Endothelial cell of umbilical vein (primary cell): ENCODE measurements around the gene CTTNBP2. TPM values are rescaled to one million over a fixed set of nuclear protein-coding genes. Genes with fewer than 3 reads are reported as not detected.

Source experiments
- BruUV-seq: library from RNA; stranded (reverse); fragments of 400-500 nt; replicated peaks from 2 replicates; lab custom pipeline; 2021; lab: Mats Ljungman, UMichigan
- CTCF ChIA-PET: fragments of 300-600, 350-600 bp; sonication (Branson Sonifier 250); formaldehyde crosslinking; loops from one replicate; lab custom pipeline; 2021; ENCODE audit warnings: antibody characterized with exemption, inconsistent platforms; lab: Charles Lee
- POLR2A ChIA-PET: fragments of 300-600, 350-600 bp; sonication (Branson Sonifier 250); formaldehyde crosslinking; loops from one replicate; lab custom pipeline; 2021; ENCODE audit warnings: antibody characterized with exemption, inconsistent platforms; lab: Charles Lee
- DNase-seq: peaks from one replicate; pipeline ENCODE4 v3.0.0-alpha.2; 2011; ENCODE audit warnings: low read depth, low spot score
- FAIRE-seq: peaks from 2 replicates; lab custom pipeline; 2011; peaks lifted over from hg19 to GRCh38; lab: Jason Lieb, UNC
- H2AFZ ChIP-seq: 2 replicates; pipeline ENCODE4 v1.6.0; 2012; ENCODE audit warnings: low read depth, low read length, control low read depth, inconsistent platforms
- H3K27ac ChIP-seq: 2 replicates; pipeline ENCODE4 v1.5.1; 2011; ENCODE audit warnings: low read depth, mild to moderate bottlenecking, control low read depth, low read length, moderate library complexity; ENCODE audit not compliant: insufficient read depth
- H3K27me3 ChIP-seq, 2 experiments: 2 replicates each; pipeline versions ENCODE4 v1.6.0 to v1.6.1; 2011; ENCODE audit warnings: low read length in 2 of 2, mixed read lengths in 1 of 2; ENCODE audit not compliant: control insufficient read depth in 2 of 2, insufficient read depth in 2 of 2
- H3K36me3 ChIP-seq, 2 experiments: 2 replicates in 1 of 2; 3 replicates in 1 of 2; pipeline ENCODE4 v1.5.1; 2011; ENCODE audit warnings: low read length in 2 of 2, mild to moderate bottlenecking in 1 of 2, moderate library complexity in 1 of 2; ENCODE audit not compliant: control insufficient read depth in 2 of 2, insufficient read depth in 2 of 2; ENCODE audit errors: extremely low read depth in 1 of 2
- H3K4me1 ChIP-seq: 3 replicates; pipeline ENCODE4 v1.5.1; 2011; ENCODE audit warnings: mild to moderate bottlenecking, low read length; ENCODE audit not compliant: control insufficient read depth, insufficient read depth; ENCODE audit errors: extremely low read depth
- H3K4me2 ChIP-seq: 2 replicates; pipeline ENCODE4 v1.6.1; 2011; ENCODE audit warnings: low read length, control low read depth, mixed read lengths; ENCODE audit not compliant: insufficient read depth
- H3K4me3 ChIP-seq, 3 experiments: fragments of 200-600 bp in 1 of 3; sonication (generic), shearing (Covaris generic) in 1 of 3; replicated peaks in 1 of 3; 2 replicates each; pipeline ENCODE4 v1.5.1; 2011 to 2016; ENCODE audit warnings: control low read depth in 3 of 3, low read length in 3 of 3, mild to moderate bottlenecking in 2 of 3, inconsistent platforms in 1 of 3, low read depth in 1 of 3, moderate library complexity in 1 of 3; ENCODE audit not compliant: insufficient read depth in 1 of 3
- H3K79me2 ChIP-seq: 2 replicates; pipeline ENCODE4 v1.6.0; 2012; ENCODE audit warnings: low read length, inconsistent platforms; ENCODE audit not compliant: control insufficient read depth, insufficient read depth
- H3K9ac ChIP-seq: replicated peaks from 2 replicates; pipeline ENCODE3; 2011; ENCODE audit warnings: low read length, control low read depth; ENCODE audit not compliant: insufficient read depth; ENCODE audit errors: extremely low read depth
- H3K9me1 ChIP-seq: replicated peaks from 3 replicates; pipeline ENCODE4 v1.6.0; 2011; ENCODE audit warnings: mild to moderate bottlenecking, low read length; ENCODE audit not compliant: control insufficient read depth, insufficient read depth; ENCODE audit errors: extremely low read depth
- H3K9me3 ChIP-seq: replicated peaks from 2 replicates; pipeline ENCODE4 v1.5.1; 2012; ENCODE audit warnings: low read length, inconsistent platforms; ENCODE audit not compliant: control insufficient read depth, insufficient read depth
- H4K20me1 ChIP-seq: replicated peaks from 2 replicates; pipeline ENCODE3; 2011; ENCODE audit warnings: mild to moderate bottlenecking, low read length; ENCODE audit not compliant: control insufficient read depth, insufficient read depth; ENCODE audit errors: extremely low read depth
- EZH2 ChIP-seq: IDR thresholded peaks from 2 replicates; pipeline ENCODE4 v1.6.1; 2012; ENCODE audit warnings: borderline replicate concordance, low read depth, mild to moderate bottlenecking, moderate library complexity, low read length, inconsistent platforms; ENCODE audit not compliant: severe bottlenecking
- POLR2A ChIP-seq: IDR thresholded peaks from 2 replicates; pipeline ENCODE4 v1.6.1; 2012; ENCODE audit warnings: low read depth, mild to moderate bottlenecking, control low read depth, low read length
- POLR2AphosphoS5 ChIP-seq: IDR thresholded peaks from 2 replicates; pipeline ENCODE4 v1.6.1; 2012; ENCODE audit warnings: low read depth, mild to moderate bottlenecking, control low read depth, low read length, moderate library complexity; ENCODE audit not compliant: insufficient read depth
- dilution Hi-C: fragments of 300-500 bp; cut with MboI; formaldehyde crosslinking; loops from one replicate; pipeline ENCODE4 v1.15.0; 2019; ENCODE audit warnings: low sequenced_read_pairs; ENCODE audit not compliant: extremely low pct_ligation_motif_present
- intact Hi-C: fragments of 100-400 bp; cut with micrococcal nuclease; formaldehyde crosslinking; loops from one replicate; pipeline ENCODE4 v1.10.0; 2022
- polyA plus RNA-seq, 4 experiments: library from polyadenylated mRNA; depleted of rRNA in 3 of 4; stranded (reverse) in 3 of 4; unstranded in 1 of 4; fragments of >200 nt; gene quantifications; 2 replicates each; pipeline versions ENCODE4 v1.2.1 to v1.2.3, GENCODE V29; 2011 to 2012; ENCODE audit warnings: missing spikeins in 1 of 4
- total RNA-seq: library from RNA; stranded (reverse); gene quantifications from 2 replicates; pipeline ENCODE4 v1.2.3, GENCODE V29; 2021
- TF ChIP-seq, protein P1 (sequence below), 2 donors: IDR thresholded peaks; 1 replicate in 1 of 2; 2 replicates in 1 of 2; pipeline ENCODE4 v1.5.1; 2011; ENCODE audit warnings: low read length in 2 of 2, mild to moderate bottlenecking in 2 of 2, moderate library complexity in 2 of 2, control low read depth in 1 of 2, inconsistent platforms in 1 of 2, low read depth in 1 of 2; ENCODE audit not compliant: insufficient read depth in 1 of 2; ENCODE audit errors: extremely low read depth in 1 of 2
- TF ChIP-seq, protein P2 (sequence below): IDR thresholded peaks from 2 replicates; pipeline ENCODE4 v1.6.1; 2011; ENCODE audit not compliant: insufficient read depth, insufficient read length

CTTNBP2 gene
- total and polyA plus RNA-seq, 2 donors (not counting 3 experiments of a cell fraction or from before 2014, with no cell fraction given) = 0.08 to 0.35 TPM

DNA sequence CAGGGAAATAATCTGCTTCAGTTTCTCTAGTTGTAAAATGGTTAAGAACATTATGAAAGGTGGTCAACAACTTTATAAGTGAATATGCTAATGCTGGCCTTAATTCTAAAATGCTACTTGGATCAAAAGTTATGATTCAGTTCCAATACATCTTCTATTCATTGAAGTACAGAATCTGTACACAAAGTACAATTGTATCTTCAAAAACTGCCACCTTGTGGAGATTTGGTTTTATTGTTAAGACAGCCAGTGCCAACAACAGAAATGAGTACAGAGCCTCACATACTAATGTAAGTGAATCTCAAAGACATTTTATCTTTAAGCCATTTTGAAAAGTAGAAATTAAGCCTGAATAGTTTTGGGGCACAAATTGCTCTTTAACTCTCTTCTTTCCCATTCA, 199.4 kb downstream of the CTTNBP2 start:
- ChIA-PET CTCF (interaction anchor here (1.0 to 4.8 kb wide), 7 partner anchors 12 to 274 kb away, joined by 3 to 75 read pairs (median 6); no protein-coding TSS in a partner anchor), POLR2A (no interaction called here)
- Histone ChIP-seq H3K36me3 (no peaks in the 10 kb centered on the region), H3K4me3 (no peak overlapping the region), H3K9me3 (no peaks in the 10 kb centered on the region), H2AFZ (no peak overlapping the region), H3K27me3 (peaks cover 0 to 2% of the 10 kb centered on the region in 2 experiments), H3K79me2 (no peaks in the 10 kb centered on the region), H3K27ac (no peak overlapping the region), H3K9ac (no peak overlapping the region), H3K4me2 (no peak overlapping the region), H3K4me1 (no peaks in the 10 kb centered on the region), H4K20me1 (no peaks in the 10 kb centered on the region), H3K9me1 (no peaks in the 10 kb centered on the region)
- dilution Hi-C loops = no loop called here
- DNase-seq (peak; percentile 56), FAIRE-seq (peak; percentile 48)
- BruUV-seq = no TSS peak
- TF ChIP-seq POLR2AphosphoS5 (no peak), POLR2A (no peak), EZH2 (no peak)
- TF ChIP-seq, protein P1, sequence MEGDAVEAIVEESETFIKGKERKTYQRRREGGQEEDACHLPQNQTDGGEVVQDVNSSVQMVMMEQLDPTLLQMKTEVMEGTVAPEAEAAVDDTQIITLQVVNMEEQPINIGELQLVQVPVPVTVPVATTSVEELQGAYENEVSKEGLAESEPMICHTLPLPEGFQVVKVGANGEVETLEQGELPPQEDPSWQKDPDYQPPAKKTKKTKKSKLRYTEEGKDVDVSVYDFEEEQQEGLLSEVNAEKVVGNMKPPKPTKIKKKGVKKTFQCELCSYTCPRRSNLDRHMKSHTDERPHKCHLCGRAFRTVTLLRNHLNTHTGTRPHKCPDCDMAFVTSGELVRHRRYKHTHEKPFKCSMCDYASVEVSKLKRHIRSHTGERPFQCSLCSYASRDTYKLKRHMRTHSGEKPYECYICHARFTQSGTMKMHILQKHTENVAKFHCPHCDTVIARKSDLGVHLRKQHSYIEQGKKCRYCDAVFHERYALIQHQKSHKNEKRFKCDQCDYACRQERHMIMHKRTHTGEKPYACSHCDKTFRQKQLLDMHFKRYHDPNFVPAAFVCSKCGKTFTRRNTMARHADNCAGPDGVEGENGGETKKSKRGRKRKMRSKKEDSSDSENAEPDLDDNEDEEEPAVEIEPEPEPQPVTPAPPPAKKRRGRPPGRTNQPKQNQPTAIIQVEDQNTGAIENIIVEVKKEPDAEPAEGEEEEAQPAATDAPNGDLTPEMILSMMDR (IDR thresholded peaks at IDR 0.05; ENCODE audit: extremely low read depth in 1 of 2, insufficient read depth in 1 of 2, low read depth in 1 of 2, low read length in 2 of 2) = peak; percentile 16 to 28
- TF ChIP-seq, protein P2, sequence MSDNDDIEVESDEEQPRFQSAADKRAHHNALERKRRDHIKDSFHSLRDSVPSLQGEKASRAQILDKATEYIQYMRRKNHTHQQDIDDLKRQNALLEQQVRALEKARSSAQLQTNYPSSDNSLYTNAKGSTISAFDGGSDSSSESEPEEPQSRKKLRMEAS = no peak
- intact Hi-C loops = loop anchor here (1.0 to 5.0 kb wide), 3 partner anchors 43 to 273 kb away; no protein-coding TSS in a partner anchor
